CD14-positive monocyte (primary cell): ENCODE results near the gene DLGAP1. TPM values are rescaled to one million over a fixed set of nuclear protein-coding genes. Genes with fewer than 3 reads are reported as not detected.

Experiments used
- DNase-seq, 3 donors: peaks; one replicate each; pipeline ENCODE4 v3.0.0-alpha.2; 2011 to 2022
- H2AFZ ChIP-seq: 2 replicates; pipeline ENCODE4 v1.6.0; 2012; ENCODE audit warnings: mild to moderate bottlenecking, low read depth, low read length, inconsistent platforms; ENCODE audit not compliant: insufficient read depth, poor library complexity, severe bottlenecking
- H3K27ac ChIP-seq, 2 donors: 1 replicate in 1 of 2; 2 replicates in 1 of 2; pipeline ENCODE4 v1.5.1; 2012 to 2013; ENCODE audit warnings: low read length in 2 of 2, control low read depth in 1 of 2, inconsistent platforms in 1 of 2, low read depth in 1 of 2, mild to moderate bottlenecking in 1 of 2
- H3K27me3 ChIP-seq, 2 donors: one replicate each; pipeline versions ENCODE4 v1.6.0 to v1.6.1; 2011 to 2013; ENCODE audit warnings: low read length in 2 of 2; ENCODE audit not compliant: control insufficient read depth in 2 of 2, insufficient read depth in 2 of 2
- H3K36me3 ChIP-seq, 2 donors: replicated peaks in 1 of 2; 1 replicate in 1 of 2; 2 replicates in 1 of 2; pipeline versions ENCODE4 v1.5.1 to v1.6.1; 2012 to 2013; ENCODE audit warnings: low read length in 2 of 2, control low read depth in 1 of 2, inconsistent platforms in 1 of 2, mild to moderate bottlenecking in 1 of 2; ENCODE audit not compliant: insufficient read depth in 2 of 2, control insufficient read depth in 1 of 2
- H3K4me1 ChIP-seq, 2 donors: 1 replicate in 1 of 2; 2 replicates in 1 of 2; pipeline versions ENCODE4 v1.5.1 to v1.6.1; 2012 to 2013; ENCODE audit warnings: low read length in 2 of 2, control low read depth in 1 of 2, inconsistent platforms in 1 of 2, mild to moderate bottlenecking in 1 of 2, moderate library complexity in 1 of 2; ENCODE audit not compliant: insufficient read depth in 2 of 2, control insufficient read depth in 1 of 2
- H3K4me2 ChIP-seq: replicated peaks from 2 replicates; pipeline ENCODE3; 2012; ENCODE audit warnings: low read length, moderate library complexity, mild to moderate bottlenecking; ENCODE audit not compliant: poor library complexity, severe bottlenecking; ENCODE audit errors: extremely low read depth
- H3K4me3 ChIP-seq, 3 experiments: fragments of 200-600 bp in 1 of 3; sonication (generic) in 1 of 3; replicated peaks in 1 of 3; 1 replicate in 2 of 3; 2 replicates in 1 of 3; pipeline ENCODE4 v1.5.1; 2011 to 2013; ENCODE audit warnings: low read length in 3 of 3, mild to moderate bottlenecking in 3 of 3, control low read depth in 2 of 3, low read depth in 2 of 3, inconsistent platforms in 1 of 3, moderate library complexity in 1 of 3
- H3K79me2 ChIP-seq: 2 replicates; pipeline ENCODE4 v1.6.0; 2012; ENCODE audit warnings: mild to moderate bottlenecking, control low read depth, inconsistent platforms, low read length, moderate library complexity; ENCODE audit not compliant: insufficient read depth
- H3K9ac ChIP-seq: 2 replicates; pipeline ENCODE4 v1.6.0; 2017; ENCODE audit warnings: low read length, mild to moderate bottlenecking; ENCODE audit not compliant: insufficient read depth, poor library complexity, severe bottlenecking
- H3K9me3 ChIP-seq, 2 donors: replicated peaks in 1 of 2; 1 replicate in 1 of 2; 2 replicates in 1 of 2; pipeline versions ENCODE4 v1.5.1 to v1.6.1; 2012 to 2013; ENCODE audit warnings: low read length in 2 of 2, control low read depth in 1 of 2; ENCODE audit not compliant: control insufficient read depth in 1 of 2, insufficient read depth in 1 of 2
- H4K20me1 ChIP-seq: 2 replicates; pipeline ENCODE4 v1.6.0; 2012; ENCODE audit warnings: mild to moderate bottlenecking, low read length, control low read depth, moderate library complexity; ENCODE audit not compliant: insufficient read depth
- H3K27ac Mint-ChIP-seq, 7 donors: one replicate each; pipeline ENCODE4 v1.8.0; 2020; ENCODE audit warnings: mild to moderate bottlenecking in 7 of 7, mixed read lengths in 7 of 7, moderate library complexity in 6 of 7, inconsistent platforms in 2 of 7
- H3K27me3 Mint-ChIP-seq, 3 donors: one replicate each; pipeline ENCODE4 v1.8.0; 2021 to 2022; ENCODE audit warnings: low read depth in 3 of 3, mild to moderate bottlenecking in 3 of 3, mixed read lengths in 3 of 3, moderate library complexity in 3 of 3, inconsistent platforms in 1 of 3
- H3K36me3 Mint-ChIP-seq, 2 donors: one replicate each; pipeline ENCODE4 v1.8.0; 2020; ENCODE audit warnings: mixed read lengths in 2 of 2, inconsistent platforms in 1 of 2, mild to moderate bottlenecking in 1 of 2
- H3K4me1 Mint-ChIP-seq: one replicate; pipeline ENCODE4 v1.8.0; 2020; ENCODE audit warnings: mild to moderate bottlenecking, mixed read lengths
- H3K4me3 Mint-ChIP-seq, 2 donors: one replicate each; pipeline ENCODE4 v1.8.0; 2020; ENCODE audit warnings: mild to moderate bottlenecking in 2 of 2, mixed read lengths in 2 of 2, moderate library complexity in 1 of 2
- H3K9me3 Mint-ChIP-seq, 7 donors: one replicate each; pipeline ENCODE4 v1.8.0; 2020 to 2022; ENCODE audit warnings: mixed read lengths in 7 of 7, mild to moderate bottlenecking in 6 of 7, moderate library complexity in 6 of 7, inconsistent platforms in 2 of 7
- WGBS: methylation state at CpG from one replicate; pipeline ENCODE4 v1.1.5; 2013; ENCODE audit warnings: missing lambda C conversion rate; ENCODE audit not compliant: insufficient coverage; 5-methylcytosine and 5-hydroxymethylcytosine counted together
- intact Hi-C, 2 donors: fragments of 100-400 bp; cut with micrococcal nuclease; formaldehyde crosslinking; loops; one replicate each; pipeline versions ENCODE4 v1.15.0 to v1.15.1; 2023
- polyA plus RNA-seq, 3 donors: library from polyadenylated mRNA; depleted of rRNA in 1 of 3; unstranded in 2 of 3; stranded (reverse) in 1 of 3; fragments of 300-500 nt in 2 of 3; fragments of >200 nt in 1 of 3; fragmentation: Illumina TruSeq in 2 of 3; gene quantifications; 1 replicate in 2 of 3; 2 replicates in 1 of 3; pipeline ENCODE4 v1.2.3, GENCODE V29; 2012 to 2021
- TF ChIP-seq, protein P1 (sequence below): fragments of 200-600 bp; IDR thresholded peaks from one replicate; pipeline ENCODE4 v1.8.0; 2022; ENCODE audit warnings: antibody characterized with exemption, mild to moderate bottlenecking

Gene DLGAP1
- polyA plus RNA-seq, 3 donors = 0.09 to 0.42 TPM; not detected in 1

DNA sequence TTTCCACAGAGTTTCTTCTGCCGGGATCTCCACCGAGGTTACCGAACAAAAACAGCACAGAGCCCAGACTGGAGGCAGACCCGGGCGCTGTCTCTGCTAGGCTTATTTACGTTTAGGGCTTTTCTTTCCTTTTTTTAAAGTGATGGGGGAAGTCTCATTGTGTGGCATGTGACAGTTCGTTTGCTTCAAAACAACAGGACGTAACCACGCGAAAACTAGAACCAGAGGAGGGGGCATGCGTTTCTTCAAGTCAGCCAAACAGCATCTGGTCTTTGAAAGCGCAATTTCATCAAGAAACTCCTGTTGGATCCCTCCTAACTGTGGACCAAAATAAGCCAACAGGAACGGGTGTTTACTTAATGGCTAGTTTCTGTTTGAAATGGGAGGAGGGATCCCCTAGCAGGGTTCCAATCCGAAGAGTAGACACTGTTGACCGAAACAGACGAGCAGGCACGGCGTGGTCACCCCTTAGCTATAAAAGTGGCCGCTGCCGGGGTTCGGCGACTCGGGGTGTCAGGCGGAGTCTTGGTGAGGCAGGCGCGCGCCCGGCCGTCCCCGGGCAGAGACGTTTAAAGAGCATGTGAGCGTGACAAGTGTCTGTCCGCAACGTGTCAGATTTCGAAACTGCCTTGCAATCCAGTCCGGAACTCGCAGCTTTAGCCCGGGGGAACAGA, 1006.1 kb downstream of the DLGAP1 start:
- H3K27me3 Mint-ChIP-seq = peaks cover 0 to 4% (median 3%) of the 10 kb centered on the region in 3 donors
- no peaks in the 10 kb centered on the region for H3K27me3 ChIP-seq
- H3K4me1 ChIP-seq = peaks cover 55 to 63% of the 10 kb centered on the region in 2 donors

More for the DNA sequence above, 1006.1 kb downstream of the DLGAP1 start:
- H3K4me2 ChIP-seq = peak overlapping the region; percentile 96
- H3K4me3 Mint-ChIP-seq = peak overlapping the region; percentile 90 to 94
- no peaks in the 10 kb centered on the region for H3K36me3 Mint-ChIP-seq
- intact Hi-C loops = loop anchor here (2.0 to 10.0 kb wide), 8 partner anchors 146 to 794 kb away; partner anchors contain the start of genes EMILIN2 (in 1 of the 2), MYL12B (in 1 of the 2) and SMCHD1 (in 1 of the 2)
- no peak overlapping the region for H2AFZ ChIP-seq
- no peaks in the 10 kb centered on the region for H3K36me3 ChIP-seq
- peaks cover 38% of the 10 kb centered on the region for H3K4me1 Mint-ChIP-seq
- H3K9me3 Mint-ChIP-seq = peaks cover 0 to 3% (median 0%) of the 10 kb centered on the region in 7 donors
- H3K9me3 ChIP-seq = no peaks in the 10 kb centered on the region
- WGBS = 0% methylated on average over 20 of the region's 38 CpGs
- peak overlapping the region; percentile 70 to 86 (median 77) for H3K4me3 ChIP-seq
- H3K9ac ChIP-seq = peak overlapping the region; percentile 98
- H3K27ac ChIP-seq = peak overlapping the region; percentile 99
- peaks cover 3% of the 10 kb centered on the region for H4K20me1 ChIP-seq
- peak; percentile 99 for DNase-seq
- TF ChIP-seq, protein P1, sequence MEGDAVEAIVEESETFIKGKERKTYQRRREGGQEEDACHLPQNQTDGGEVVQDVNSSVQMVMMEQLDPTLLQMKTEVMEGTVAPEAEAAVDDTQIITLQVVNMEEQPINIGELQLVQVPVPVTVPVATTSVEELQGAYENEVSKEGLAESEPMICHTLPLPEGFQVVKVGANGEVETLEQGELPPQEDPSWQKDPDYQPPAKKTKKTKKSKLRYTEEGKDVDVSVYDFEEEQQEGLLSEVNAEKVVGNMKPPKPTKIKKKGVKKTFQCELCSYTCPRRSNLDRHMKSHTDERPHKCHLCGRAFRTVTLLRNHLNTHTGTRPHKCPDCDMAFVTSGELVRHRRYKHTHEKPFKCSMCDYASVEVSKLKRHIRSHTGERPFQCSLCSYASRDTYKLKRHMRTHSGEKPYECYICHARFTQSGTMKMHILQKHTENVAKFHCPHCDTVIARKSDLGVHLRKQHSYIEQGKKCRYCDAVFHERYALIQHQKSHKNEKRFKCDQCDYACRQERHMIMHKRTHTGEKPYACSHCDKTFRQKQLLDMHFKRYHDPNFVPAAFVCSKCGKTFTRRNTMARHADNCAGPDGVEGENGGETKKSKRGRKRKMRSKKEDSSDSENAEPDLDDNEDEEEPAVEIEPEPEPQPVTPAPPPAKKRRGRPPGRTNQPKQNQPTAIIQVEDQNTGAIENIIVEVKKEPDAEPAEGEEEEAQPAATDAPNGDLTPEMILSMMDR = no peak
- H3K79me2 ChIP-seq = peaks cover 35% of the 10 kb centered on the region
- peak overlapping the region; percentile 100 for H3K27ac Mint-ChIP-seq
